Measurements from ENCODE around the gene TOX3.

GRCh38 chr16:52500963-52501362 lies 46.0 kb downstream of the TOX3 start:
- TF ChIP-seq BHLHE40 (IDR thresholded peaks at IDR 0.05; ENCODE audit: borderline replicate concordance) (no peak), ELF4 (IDR thresholded peaks at IDR 0.05) (no peak), HDGF (IDR thresholded peaks at IDR 0.05; ENCODE audit: borderline replicate concordance) (no peak)

All from HEK293T (cell line).